Transverse colon (tissue), 4 donors: Measurements from ENCODE around the gene VWA8.

Experiments
- CTCF ChIP-seq, 5 experiments: fragments of 200-600 bp in 3 of 5; fragments of 450-650 bp in 2 of 5; sonication (generic) in 3 of 5; IDR thresholded peaks; 1 replicate in 2 of 5; 2 replicates in 3 of 5; pipeline ENCODE4 v1.5.1; 2016 to 2017; ENCODE audit warnings: antibody characterized with exemption in 5 of 5, inconsistent platforms in 3 of 5, mild to moderate bottlenecking in 2 of 5, moderate library complexity in 1 of 5
- EP300 ChIP-seq: sonication (generic); formaldehyde crosslinking; IDR thresholded peaks from one replicate; pipeline ENCODE4 v1.6.1; 2017; ENCODE audit warnings: antibody characterized with exemption, low read depth
- POLR2A ChIP-seq: fragments of 450-650 bp; IDR thresholded peaks from one replicate; pipeline ENCODE4 v1.6.1; 2016; ENCODE audit warnings: antibody characterized with exemption, mild to moderate bottlenecking, moderate library complexity
- POLR2AphosphoS5 ChIP-seq, 3 donors: sonication (generic); formaldehyde crosslinking; IDR thresholded peaks; one replicate each; pipeline ENCODE4 v1.6.1; 2016; ENCODE audit warnings: antibody characterized with exemption in 3 of 3

- TF ChIP-seq POLR2A (no peak), CTCF (IDR thresholded peaks at IDR 0.05) (no peak), EP300 (no peak), POLR2AphosphoS5 (IDR thresholded peaks at IDR 0.05) (no peak)
Observed at GRCh38 chr13:41941174-41941573, 19.7 kb downstream of the VWA8 start.
